GM18505 (cell line): Measurements from ENCODE around the gene FBRSL1.

Source experiments
- ATAC-seq: cut with Tn5 transposase; IDR thresholded peaks from one replicate; pipeline ENCODE4 v1.9.1; 2021; ENCODE audit not compliant: unreplicated experiment
- POLR2A ChIP-seq: IDR thresholded peaks from 4 replicates; pipeline ENCODE4 v1.6.1; 2011; ENCODE audit warnings: borderline replicate concordance; ENCODE audit not compliant: insufficient read depth, insufficient read length; ENCODE audit errors: extremely low read depth

FBRSL1 gene

GRCh38 chr12:132513458-132514135 lies 23.6 kb downstream of the FBRSL1 start:
- TF ChIP-seq POLR2A, result no peak
- ATAC-seq, result no peak

- ATAC-seq, result no peak
- no peak for TF ChIP-seq POLR2A
Observed at GRCh38 chr12:132514216-132514820, 24.4 kb downstream of the FBRSL1 start.

GRCh38 chr12:132514838-132515237 lies 24.9 kb downstream of the FBRSL1 start:
- ATAC-seq, result no peak
- TF ChIP-seq POLR2A, result no peak

- TF ChIP-seq POLR2A, result no peak
- ATAC-seq, result no peak
Observed at GRCh38 chr12:132516095-132517012, 26.4 kb downstream of the FBRSL1 start.

GRCh38 chr12:132517013-132517739 lies 27.2 kb downstream of the FBRSL1 start:
- no peak for ATAC-seq
- TF ChIP-seq POLR2A, result no peak

GRCh38 chr12:132517740-132518100 lies 27.8 kb downstream of the FBRSL1 start:
- ATAC-seq, result no peak
- no peak for TF ChIP-seq POLR2A

- ATAC-seq, result no peak
- TF ChIP-seq POLR2A, result no peak
Observed at GRCh38 chr12:132518354-132518992, 28.5 kb downstream of the FBRSL1 start.

- no peak for ATAC-seq
Observed at GRCh38 chr12:132520421-132521199, 30.7 kb downstream of the FBRSL1 start.

GRCh38 chr12:132521200-132521580 lies 31.2 kb downstream of the FBRSL1 start:
- ATAC-seq, result no peak
- TF ChIP-seq POLR2A, result no peak

More at GRCh38 chr12:132520421-132521199, 30.7 kb downstream of the FBRSL1 start:
- no peak for TF ChIP-seq POLR2A

- ATAC-seq, result no peak
- no peak for TF ChIP-seq POLR2A
Observed at GRCh38 chr12:132521712-132522292, 31.9 kb downstream of the FBRSL1 start.

- no peak for TF ChIP-seq POLR2A
- ATAC-seq, result no peak
Observed at GRCh38 chr12:132522592-132523380, 32.8 kb downstream of the FBRSL1 start.
